Loucy (cell line): ENCODE data around the gene IDI2.

Source experiments
- EZH2phosphoT487 ChIP-seq: fragments of 200-600 bp; IDR thresholded peaks from 2 replicates; pipeline ENCODE4 v1.6.1; 2018; ENCODE audit warnings: antibody characterized with exemption, mild to moderate bottlenecking, moderate library complexity, borderline replicate concordance
- TF ChIP-seq, protein P1 (sequence below): fragments of 200-600 bp; sonication (generic); conservative IDR thresholded peaks from 2 replicates; pipeline ENCODE4 v1.5.1; 2014; ENCODE audit warnings: mild to moderate bottlenecking, antibody characterized with exemption, low read length

- TF ChIP-seq, protein P1, sequence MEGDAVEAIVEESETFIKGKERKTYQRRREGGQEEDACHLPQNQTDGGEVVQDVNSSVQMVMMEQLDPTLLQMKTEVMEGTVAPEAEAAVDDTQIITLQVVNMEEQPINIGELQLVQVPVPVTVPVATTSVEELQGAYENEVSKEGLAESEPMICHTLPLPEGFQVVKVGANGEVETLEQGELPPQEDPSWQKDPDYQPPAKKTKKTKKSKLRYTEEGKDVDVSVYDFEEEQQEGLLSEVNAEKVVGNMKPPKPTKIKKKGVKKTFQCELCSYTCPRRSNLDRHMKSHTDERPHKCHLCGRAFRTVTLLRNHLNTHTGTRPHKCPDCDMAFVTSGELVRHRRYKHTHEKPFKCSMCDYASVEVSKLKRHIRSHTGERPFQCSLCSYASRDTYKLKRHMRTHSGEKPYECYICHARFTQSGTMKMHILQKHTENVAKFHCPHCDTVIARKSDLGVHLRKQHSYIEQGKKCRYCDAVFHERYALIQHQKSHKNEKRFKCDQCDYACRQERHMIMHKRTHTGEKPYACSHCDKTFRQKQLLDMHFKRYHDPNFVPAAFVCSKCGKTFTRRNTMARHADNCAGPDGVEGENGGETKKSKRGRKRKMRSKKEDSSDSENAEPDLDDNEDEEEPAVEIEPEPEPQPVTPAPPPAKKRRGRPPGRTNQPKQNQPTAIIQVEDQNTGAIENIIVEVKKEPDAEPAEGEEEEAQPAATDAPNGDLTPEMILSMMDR = no peak
- no peak for TF ChIP-seq EZH2phosphoT487
These were observed 43.0 kb upstream of the IDI2 start for GRCh38 chr10:1068380-1069361.
